ENCODE data around the gene HCN1. TPM values are rescaled to one million over a fixed set of nuclear protein-coding genes. Genes with fewer than 3 reads are reported as not detected.

The HCN1 gene
- total RNA-seq, 1 donor from 2014 or later = not detected

GRCh38 chr5:45680950-45681349, 15.2 kb downstream of the HCN1 start:
- Mint-ChIP-seq H3K27ac (no peak overlapping the region), H3K4me1 (ENCODE audit: low read depth) (no peaks in the 10 kb centered on the region), H3K9me3 (peaks cover 8% of the 10 kb centered on the region), H3K27me3 (ENCODE audit: low read depth) (no peaks in the 10 kb centered on the region), H3K36me3 (ENCODE audit: low read depth) (no peaks in the 10 kb centered on the region), H3K4me3 (ENCODE audit: low read depth) (no peak overlapping the region)
- intact Hi-C loops (cut with micrococcal nuclease) = no loop called here
- no peak for DNase-seq (ENCODE audit: low spot score)

GRCh38 chr5:45677524-45677923, 18.7 kb downstream of the HCN1 start:
- Mint-ChIP-seq H3K9me3 (peaks cover 8% of the 10 kb centered on the region), H3K4me1 (ENCODE audit: low read depth) (no peaks in the 10 kb centered on the region), H3K27ac (no peak overlapping the region), H3K36me3 (ENCODE audit: low read depth) (no peaks in the 10 kb centered on the region), H3K4me3 (ENCODE audit: low read depth) (no peak overlapping the region), H3K27me3 (ENCODE audit: low read depth) (no peaks in the 10 kb centered on the region)
- DNase-seq (ENCODE audit: low spot score) = no peak
- intact Hi-C loops (cut with micrococcal nuclease) = no loop called here

DNA sequence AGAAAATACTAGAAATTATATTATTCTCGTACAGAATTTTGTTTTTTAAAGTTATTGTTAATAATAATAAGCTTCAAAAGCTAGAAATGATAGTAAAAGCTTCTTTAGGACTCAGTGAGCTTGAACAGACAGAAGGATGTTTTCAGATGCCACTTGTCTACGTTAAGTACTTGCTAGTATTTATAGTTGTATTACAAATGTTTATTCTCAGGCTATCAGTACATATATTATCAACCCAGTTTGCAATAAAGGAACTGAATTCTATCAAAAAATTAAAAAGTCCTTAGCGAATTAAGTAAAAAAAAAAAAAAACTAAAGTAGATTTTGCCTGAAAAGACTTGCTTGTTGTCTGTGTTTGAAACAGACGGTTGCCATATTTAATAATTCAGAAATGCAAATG, 23.9 kb downstream of the HCN1 start:
- H3K27me3 Mint-ChIP-seq (ENCODE audit: low read depth) = no peaks in the 10 kb centered on the region
- H3K9me3 Mint-ChIP-seq = peaks cover 22% of the 10 kb centered on the region
- no peak for DNase-seq (ENCODE audit: low spot score)
- no peak overlapping the region for H3K27ac Mint-ChIP-seq
- intact Hi-C loops (cut with micrococcal nuclease) = no loop called here
- H3K4me3 Mint-ChIP-seq (ENCODE audit: low read depth) = no peak overlapping the region
- no peaks in the 10 kb centered on the region for H3K36me3 Mint-ChIP-seq (ENCODE audit: low read depth)
- no peaks in the 10 kb centered on the region for H3K4me1 Mint-ChIP-seq (ENCODE audit: low read depth)

GRCh38 chr5:45648744-45649143, 47.4 kb downstream of the HCN1 start:
- DNase-seq (ENCODE audit: low spot score) = no peak
- Mint-ChIP-seq H3K36me3 (ENCODE audit: low read depth) (no peaks in the 10 kb centered on the region), H3K4me1 (ENCODE audit: low read depth) (no peaks in the 10 kb centered on the region), H3K9me3 (peaks cover 42% of the 10 kb centered on the region), H3K27me3 (ENCODE audit: low read depth) (no peaks in the 10 kb centered on the region), H3K4me3 (ENCODE audit: low read depth) (no peak overlapping the region), H3K27ac (no peak overlapping the region)
- intact Hi-C loops (cut with micrococcal nuclease) = no loop called here

- no peaks in the 10 kb centered on the region for H3K36me3 Mint-ChIP-seq (ENCODE audit: low read depth)
These were observed 53.1 kb downstream of the HCN1 start for GRCh38 chr5:45643056-45643455.

GRCh38 chr5:45642370-45642769, 53.8 kb downstream of the HCN1 start:
- Mint-ChIP-seq H3K4me3 (ENCODE audit: low read depth) (no peak overlapping the region), H3K27ac (no peak overlapping the region), H3K27me3 (ENCODE audit: low read depth) (no peaks in the 10 kb centered on the region), H3K36me3 (ENCODE audit: low read depth) (no peaks in the 10 kb centered on the region), H3K4me1 (ENCODE audit: low read depth) (no peaks in the 10 kb centered on the region), H3K9me3 (peaks cover 29% of the 10 kb centered on the region)
- intact Hi-C loops (cut with micrococcal nuclease) = no loop called here
- DNase-seq (ENCODE audit: low spot score) = no peak

More at GRCh38 chr5:45643056-45643455, 53.1 kb downstream of the HCN1 start:
- Mint-ChIP-seq H3K27ac (no peak overlapping the region), H3K9me3 (peaks cover 29% of the 10 kb centered on the region), H3K27me3 (ENCODE audit: low read depth) (no peaks in the 10 kb centered on the region), H3K4me3 (ENCODE audit: low read depth) (no peak overlapping the region), H3K4me1 (ENCODE audit: low read depth) (no peaks in the 10 kb centered on the region)
- intact Hi-C loops (cut with micrococcal nuclease) = no loop called here
- no peak for DNase-seq (ENCODE audit: low spot score)

- no peak for DNase-seq (ENCODE audit: low spot score)
- Mint-ChIP-seq H3K4me3 (ENCODE audit: low read depth) (no peak overlapping the region), H3K4me1 (ENCODE audit: low read depth) (no peaks in the 10 kb centered on the region), H3K27ac (no peak overlapping the region), H3K9me3 (peaks cover 31% of the 10 kb centered on the region), H3K27me3 (ENCODE audit: low read depth) (no peaks in the 10 kb centered on the region), H3K36me3 (ENCODE audit: low read depth) (no peaks in the 10 kb centered on the region)
- intact Hi-C loops (cut with micrococcal nuclease) = no loop called here
These were observed 57.1 kb downstream of the HCN1 start for GRCh38 chr5:45639040-45639439.

- intact Hi-C loops (cut with micrococcal nuclease) = no loop called here
- no peak overlapping the region for H3K4me3 Mint-ChIP-seq (ENCODE audit: low read depth)
- no peak overlapping the region for H3K27ac Mint-ChIP-seq
- no peaks in the 10 kb centered on the region for H3K36me3 Mint-ChIP-seq (ENCODE audit: low read depth)
- H3K4me1 Mint-ChIP-seq (ENCODE audit: low read depth) = no peaks in the 10 kb centered on the region
- no peaks in the 10 kb centered on the region for H3K27me3 Mint-ChIP-seq (ENCODE audit: low read depth)
- DNase-seq (ENCODE audit: low spot score) = no peak
- H3K9me3 Mint-ChIP-seq = peaks cover 32% of the 10 kb centered on the region
These were observed 69.0 kb downstream of the HCN1 start for GRCh38 chr5:45627076-45627656.

DNA sequence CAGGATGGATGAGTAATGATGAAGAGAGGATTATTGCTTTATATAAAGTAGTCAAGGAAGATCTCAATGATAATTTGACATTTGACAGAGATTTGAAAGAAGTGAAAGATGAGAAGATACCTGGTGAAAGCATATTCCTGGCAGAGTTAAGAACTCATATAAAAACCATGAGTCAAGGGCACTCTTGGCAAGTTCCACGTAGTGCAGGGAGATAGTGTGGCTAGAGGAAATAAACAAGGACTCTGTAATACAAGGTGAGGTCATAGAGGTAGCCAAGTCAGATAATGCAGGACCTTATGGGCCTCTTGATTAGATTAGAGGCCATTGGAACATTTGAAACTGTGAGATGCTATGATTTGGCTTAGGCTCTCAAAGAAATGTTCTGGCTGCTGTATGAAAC, 72.3 kb downstream of the HCN1 start:
- Mint-ChIP-seq H3K36me3 (ENCODE audit: low read depth) (no peaks in the 10 kb centered on the region), H3K4me3 (ENCODE audit: low read depth) (no peak overlapping the region), H3K9me3 (peaks cover 41% of the 10 kb centered on the region)

DNA sequence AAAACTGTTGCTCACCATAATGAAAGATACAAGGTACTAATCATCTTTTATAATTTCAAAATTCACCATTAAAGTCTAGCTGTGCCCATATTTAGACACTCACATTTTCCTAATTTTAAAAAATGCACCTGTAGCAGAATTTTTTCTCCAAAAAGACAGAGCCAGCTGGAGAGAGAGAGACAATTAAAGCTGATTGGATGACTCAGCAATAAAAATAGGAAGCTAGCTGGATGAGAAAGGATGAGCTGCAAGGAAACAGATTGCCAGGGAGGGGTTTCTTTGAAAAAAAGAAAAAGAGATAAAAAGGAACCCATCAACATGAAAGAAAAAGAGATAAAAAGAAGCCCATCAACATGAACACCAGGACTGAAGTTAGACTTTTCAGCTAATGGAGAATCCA, 73.8 kb downstream of the HCN1 start:
- Mint-ChIP-seq H3K27me3 (ENCODE audit: low read depth) (no peaks in the 10 kb centered on the region), H3K4me3 (ENCODE audit: low read depth) (no peak overlapping the region), H3K36me3 (ENCODE audit: low read depth) (no peaks in the 10 kb centered on the region), H3K9me3 (peaks cover 52% of the 10 kb centered on the region), H3K27ac (no peak overlapping the region), H3K4me1 (ENCODE audit: low read depth) (no peaks in the 10 kb centered on the region)
- intact Hi-C loops (cut with micrococcal nuclease) = no loop called here
- no peak for DNase-seq (ENCODE audit: low spot score)

More for the DNA sequence above, 72.3 kb downstream of the HCN1 start:
- Mint-ChIP-seq H3K27ac (no peak overlapping the region), H3K27me3 (ENCODE audit: low read depth) (no peaks in the 10 kb centered on the region), H3K4me1 (ENCODE audit: low read depth) (no peaks in the 10 kb centered on the region)
- no peak for DNase-seq (ENCODE audit: low spot score)
- intact Hi-C loops (cut with micrococcal nuclease) = no loop called here

DNA sequence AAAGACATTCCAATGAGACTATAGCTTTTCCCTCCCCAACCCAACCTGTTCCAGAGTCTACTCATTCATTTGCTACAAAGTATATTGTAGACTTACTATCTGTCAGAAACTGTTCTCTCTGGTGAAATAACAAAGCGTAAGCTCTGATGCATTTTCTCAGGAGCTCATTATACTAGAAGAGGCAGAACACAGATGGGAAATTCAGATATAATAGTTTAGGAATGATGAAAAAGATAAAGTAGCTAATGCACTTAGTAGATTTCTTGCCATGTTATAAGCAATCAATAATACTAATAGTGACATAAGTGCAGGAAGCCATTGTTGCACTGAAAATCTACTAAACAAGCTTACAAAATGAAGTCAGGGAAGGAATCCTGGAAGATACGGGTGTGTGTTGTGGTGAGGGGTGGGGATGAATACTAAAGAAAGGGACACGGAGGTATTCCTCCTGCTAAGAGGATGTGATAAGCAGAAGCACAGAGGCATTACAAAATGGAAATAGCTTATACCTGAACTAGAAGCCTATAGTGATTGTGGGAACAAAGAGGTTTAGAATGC, 78.2 kb downstream of the HCN1 start:
- DNase-seq (ENCODE audit: low spot score) = no peak
- no peak overlapping the region for H3K27ac Mint-ChIP-seq
- H3K36me3 Mint-ChIP-seq (ENCODE audit: low read depth) = no peaks in the 10 kb centered on the region
- intact Hi-C loops (cut with micrococcal nuclease) = no loop called here
- no peaks in the 10 kb centered on the region for H3K27me3 Mint-ChIP-seq (ENCODE audit: low read depth)
- H3K4me1 Mint-ChIP-seq (ENCODE audit: low read depth) = no peaks in the 10 kb centered on the region
- peaks cover 48% of the 10 kb centered on the region for H3K9me3 Mint-ChIP-seq
- H3K4me3 Mint-ChIP-seq (ENCODE audit: low read depth) = no peak overlapping the region

- no peak overlapping the region for H3K4me3 Mint-ChIP-seq (ENCODE audit: low read depth)
- H3K4me1 Mint-ChIP-seq (ENCODE audit: low read depth) = no peaks in the 10 kb centered on the region
- peaks cover 24% of the 10 kb centered on the region for H3K9me3 Mint-ChIP-seq
- intact Hi-C loops (cut with micrococcal nuclease) = no loop called here
- H3K27me3 Mint-ChIP-seq (ENCODE audit: low read depth) = no peaks in the 10 kb centered on the region
- H3K36me3 Mint-ChIP-seq (ENCODE audit: low read depth) = no peaks in the 10 kb centered on the region
- no peak overlapping the region for H3K27ac Mint-ChIP-seq
- DNase-seq (ENCODE audit: low spot score) = no peak
These were observed 86.5 kb downstream of the HCN1 start for GRCh38 chr5:45609661-45610060.

DNA sequence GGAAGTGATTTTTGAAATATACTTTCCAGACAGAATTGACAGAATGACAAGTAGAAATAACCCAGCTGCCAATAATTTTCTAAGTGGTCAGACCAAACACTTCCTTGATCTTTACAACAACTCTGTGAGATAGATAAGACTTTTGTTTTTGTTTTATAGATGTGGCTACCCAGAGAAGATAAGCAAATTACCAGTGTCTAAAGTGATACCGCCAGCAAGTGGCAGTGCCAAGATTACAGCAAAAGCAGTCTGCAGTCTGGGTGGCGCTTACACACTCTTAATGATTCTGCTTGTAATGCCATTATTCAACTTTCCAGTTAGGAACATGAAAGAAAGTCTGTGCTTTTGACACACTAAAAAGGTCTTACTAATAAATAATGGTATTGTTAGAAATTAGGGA, 92.1 kb downstream of the HCN1 start:
- no peak overlapping the region for H3K27ac Mint-ChIP-seq
- no peaks in the 10 kb centered on the region for H3K36me3 Mint-ChIP-seq (ENCODE audit: low read depth)
- intact Hi-C loops (cut with micrococcal nuclease) = no loop called here

GRCh38 chr5:45601424-45601823, 94.8 kb downstream of the HCN1 start:
- no peaks in the 10 kb centered on the region for H3K36me3 Mint-ChIP-seq (ENCODE audit: low read depth)
- H3K4me3 Mint-ChIP-seq (ENCODE audit: low read depth) = no peak overlapping the region
- no peak for DNase-seq (ENCODE audit: low spot score)
- H3K4me1 Mint-ChIP-seq (ENCODE audit: low read depth) = no peaks in the 10 kb centered on the region
- intact Hi-C loops (cut with micrococcal nuclease) = no loop called here
- H3K27me3 Mint-ChIP-seq (ENCODE audit: low read depth) = no peaks in the 10 kb centered on the region
- H3K27ac Mint-ChIP-seq = no peak overlapping the region
- H3K9me3 Mint-ChIP-seq = peaks cover 60% of the 10 kb centered on the region

More for the DNA sequence above, 92.1 kb downstream of the HCN1 start:
- Mint-ChIP-seq H3K4me3 (ENCODE audit: low read depth) (no peak overlapping the region), H3K27me3 (ENCODE audit: low read depth) (no peaks in the 10 kb centered on the region), H3K4me1 (ENCODE audit: low read depth) (no peaks in the 10 kb centered on the region), H3K9me3 (peaks cover 38% of the 10 kb centered on the region)
- DNase-seq (ENCODE audit: low spot score) = no peak

Measured in activated T-helper 2 cell treated with anti-CD3 and anti-CD28 coated beads, Interferon-gamma antibody, Interleukin-2, Interleukin-4, amounts not matched to agents 10 μg/mL and 5 μg/mL and 100 μg/mL, durations not matched to agents 14 hours and 24 hours and 36 hours (primary cell).